ENCODE measurements around the gene SLC9A9. TPM values are rescaled to one million over a fixed set of nuclear protein-coding genes. Genes with fewer than 3 reads are reported as not detected.

Gene SLC9A9
- total RNA-seq, 1 donor from 2014 or later = 3.0 TPM

GRCh38 chr3:143597774-143598652 is 250.3 kb downstream of the SLC9A9 start:
- no peak for TF ChIP-seq CTCF (IDR thresholded peaks at IDR 0.05; ENCODE audit: insufficient read depth, low read length, poor library complexity, severe bottlenecking)
- H3K4me3 ChIP-seq (ENCODE audit: low read depth, low read length) = no peak overlapping the region
- H3K27me3 ChIP-seq (ENCODE audit: control insufficient read depth, insufficient read depth, low read length) = no peaks in the 10 kb centered on the region
- no peaks in the 10 kb centered on the region for H3K36me3 ChIP-seq (ENCODE audit: control insufficient read depth, insufficient read depth, low read length)
- no peak for DNase-seq (ENCODE audit: low read depth)

- no peaks in the 10 kb centered on the region for H3K36me3 ChIP-seq (ENCODE audit: control insufficient read depth, insufficient read depth, low read length)
- no peak for DNase-seq (ENCODE audit: low read depth)
- H3K4me3 ChIP-seq (ENCODE audit: low read depth, low read length) = no peak overlapping the region
- TF ChIP-seq CTCF (IDR thresholded peaks at IDR 0.05; ENCODE audit: insufficient read depth, low read length, poor library complexity, severe bottlenecking) = no peak
- H3K27me3 ChIP-seq (ENCODE audit: control insufficient read depth, insufficient read depth, low read length) = no peaks in the 10 kb centered on the region
Observed at GRCh38 chr3:143596957-143597642, 251.2 kb downstream of the SLC9A9 start.

GRCh38 chr3:143595456-143596077 is 252.7 kb downstream of the SLC9A9 start:
- DNase-seq (ENCODE audit: low read depth) = no peak
- no peak overlapping the region for H3K4me3 ChIP-seq (ENCODE audit: low read depth, low read length)
- no peaks in the 10 kb centered on the region for H3K36me3 ChIP-seq (ENCODE audit: control insufficient read depth, insufficient read depth, low read length)
- no peaks in the 10 kb centered on the region for H3K27me3 ChIP-seq (ENCODE audit: control insufficient read depth, insufficient read depth, low read length)
- TF ChIP-seq CTCF (IDR thresholded peaks at IDR 0.05; ENCODE audit: insufficient read depth, low read length, poor library complexity, severe bottlenecking) = no peak

GRCh38 chr3:143594206-143594605 is 254.1 kb downstream of the SLC9A9 start:
- TF ChIP-seq CTCF (IDR thresholded peaks at IDR 0.05; ENCODE audit: insufficient read depth, low read length, poor library complexity, severe bottlenecking) = no peak
- Histone ChIP-seq H3K27me3 (ENCODE audit: control insufficient read depth, insufficient read depth, low read length) (no peaks in the 10 kb centered on the region), H3K36me3 (ENCODE audit: control insufficient read depth, insufficient read depth, low read length) (no peaks in the 10 kb centered on the region), H3K4me3 (ENCODE audit: low read depth, low read length) (no peak overlapping the region)
- no peak for DNase-seq (ENCODE audit: low read depth)

- Histone ChIP-seq H3K27me3 (ENCODE audit: control insufficient read depth, insufficient read depth, low read length) (no peaks in the 10 kb centered on the region), H3K36me3 (ENCODE audit: control insufficient read depth, insufficient read depth, low read length) (no peaks in the 10 kb centered on the region), H3K4me3 (ENCODE audit: low read depth, low read length) (no peak overlapping the region)
- TF ChIP-seq CTCF (IDR thresholded peaks at IDR 0.05; ENCODE audit: insufficient read depth, low read length, poor library complexity, severe bottlenecking) = no peak
- DNase-seq (ENCODE audit: low read depth) = no peak
Observed at GRCh38 chr3:143590660-143591059, 257.6 kb downstream of the SLC9A9 start.
